Brain microvascular endothelial cell (primary cell): ENCODE measurements around the gene SMIM17.
A peak's percentile ranks its signal among the peaks of the same experiment; 100 is the strongest.
"Not testable (repeated sequence)": the region's sequence is repeated elsewhere in the genome, so short reads cannot be mapped to it uniquely, and the experiment has no call there.

Source experiments
- DNase-seq: peaks from one replicate; pipeline ENCODE4 v3.0.0-alpha.2; 2020
- H3K27ac ChIP-seq: fragments of 250-450 bp; sonication (Bioruptor Pico); 2 replicates; pipeline ENCODE4 v1.5.1; 2020; ENCODE audit warnings: mild to moderate bottlenecking, moderate library complexity
- H3K27me3 ChIP-seq: fragments of 250-450 bp; sonication (Bioruptor Pico); replicated peaks from 2 replicates; pipeline ENCODE4 v1.5.1; 2020; ENCODE audit warnings: mild to moderate bottlenecking
- H3K36me3 ChIP-seq: fragments of 250-450 bp; sonication (Bioruptor Pico); replicated peaks from 2 replicates; pipeline ENCODE4 v1.5.1; 2020; ENCODE audit warnings: mild to moderate bottlenecking
- H3K4me3 ChIP-seq: 2 replicates; pipeline ENCODE4 v1.5.1; 2011; ENCODE audit warnings: low read depth, mild to moderate bottlenecking, control low read depth, low read length, moderate library complexity
- in situ Hi-C: cut with HindIII; loops from 2 replicates; pipeline ENCODE4 v1.10.0; 2017; ENCODE audit warnings: low sequenced_read_pairs, low pct_ligation_motif_present
- TF ChIP-seq, protein P1 (sequence below): IDR thresholded peaks from 2 replicates; pipeline ENCODE4 v1.5.1; 2011; ENCODE audit warnings: low read depth, mild to moderate bottlenecking, moderate library complexity, low read length, control low read depth, inconsistent platforms; ENCODE audit errors: missing control alignments

SMIM17 gene

DNA sequence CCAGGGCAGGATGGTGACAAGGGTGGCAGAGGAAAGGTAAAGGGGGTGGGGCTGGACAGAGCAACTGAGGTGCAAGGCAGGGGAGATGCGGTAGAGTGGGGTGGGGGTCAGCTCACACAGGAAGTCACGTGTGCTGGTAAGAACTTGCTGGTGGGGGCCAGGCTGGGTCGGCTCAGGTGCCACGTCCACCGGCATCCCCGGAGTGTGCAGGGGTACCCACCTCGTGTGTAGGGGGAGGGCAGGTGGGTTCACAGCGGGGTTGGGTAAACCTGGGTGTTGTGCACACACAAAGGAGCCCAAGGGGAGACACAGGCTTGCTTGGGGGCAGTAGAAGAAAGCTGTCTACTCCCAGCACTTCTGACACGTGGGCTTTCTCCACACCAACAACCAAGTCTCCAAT is 25.7 kb downstream of the SMIM17 start:
- H3K36me3 ChIP-seq: no peaks in the 10 kb centered on the region
- H3K4me3 ChIP-seq: no peak overlapping the region
- H3K27me3 ChIP-seq: no peaks in the 10 kb centered on the region
- in situ Hi-C loops: no loop called here
- no peak overlapping the region for H3K27ac ChIP-seq
- TF ChIP-seq, protein P1, sequence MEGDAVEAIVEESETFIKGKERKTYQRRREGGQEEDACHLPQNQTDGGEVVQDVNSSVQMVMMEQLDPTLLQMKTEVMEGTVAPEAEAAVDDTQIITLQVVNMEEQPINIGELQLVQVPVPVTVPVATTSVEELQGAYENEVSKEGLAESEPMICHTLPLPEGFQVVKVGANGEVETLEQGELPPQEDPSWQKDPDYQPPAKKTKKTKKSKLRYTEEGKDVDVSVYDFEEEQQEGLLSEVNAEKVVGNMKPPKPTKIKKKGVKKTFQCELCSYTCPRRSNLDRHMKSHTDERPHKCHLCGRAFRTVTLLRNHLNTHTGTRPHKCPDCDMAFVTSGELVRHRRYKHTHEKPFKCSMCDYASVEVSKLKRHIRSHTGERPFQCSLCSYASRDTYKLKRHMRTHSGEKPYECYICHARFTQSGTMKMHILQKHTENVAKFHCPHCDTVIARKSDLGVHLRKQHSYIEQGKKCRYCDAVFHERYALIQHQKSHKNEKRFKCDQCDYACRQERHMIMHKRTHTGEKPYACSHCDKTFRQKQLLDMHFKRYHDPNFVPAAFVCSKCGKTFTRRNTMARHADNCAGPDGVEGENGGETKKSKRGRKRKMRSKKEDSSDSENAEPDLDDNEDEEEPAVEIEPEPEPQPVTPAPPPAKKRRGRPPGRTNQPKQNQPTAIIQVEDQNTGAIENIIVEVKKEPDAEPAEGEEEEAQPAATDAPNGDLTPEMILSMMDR: no peak
- DNase-seq: no peak

DNA sequence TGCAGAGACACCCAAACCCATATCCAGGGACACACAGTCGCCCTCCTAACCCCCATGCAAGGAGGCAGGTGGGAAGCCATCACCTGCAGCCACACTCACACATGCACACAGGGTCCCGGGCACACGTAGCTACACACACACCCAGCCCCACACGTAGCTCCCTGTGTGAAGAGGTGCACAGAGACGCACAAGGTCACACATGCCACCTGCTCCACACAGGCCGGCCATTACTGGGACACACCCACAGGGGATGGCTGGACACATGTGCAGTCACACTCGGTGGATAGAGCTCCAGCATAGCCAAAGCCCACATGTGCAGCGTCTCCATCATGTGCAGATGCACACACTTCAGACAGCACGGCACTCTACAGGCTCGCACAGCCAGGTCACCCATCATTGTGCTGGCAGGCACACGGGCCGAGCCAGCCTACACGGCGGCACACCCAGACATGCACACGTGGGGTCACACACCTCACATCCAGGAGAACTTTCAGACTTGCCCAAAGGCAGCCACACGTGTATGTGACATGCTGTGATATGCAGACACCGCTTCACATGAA is 27.5 kb downstream of the SMIM17 start:
- H3K36me3 ChIP-seq: no peaks in the 10 kb centered on the region
- TF ChIP-seq, protein P1: no peak
- no peak overlapping the region for H3K4me3 ChIP-seq
- no peaks in the 10 kb centered on the region for H3K27me3 ChIP-seq
- no peak for DNase-seq
- H3K27ac ChIP-seq: no peak overlapping the region
- in situ Hi-C loops: no loop called here

DNA sequence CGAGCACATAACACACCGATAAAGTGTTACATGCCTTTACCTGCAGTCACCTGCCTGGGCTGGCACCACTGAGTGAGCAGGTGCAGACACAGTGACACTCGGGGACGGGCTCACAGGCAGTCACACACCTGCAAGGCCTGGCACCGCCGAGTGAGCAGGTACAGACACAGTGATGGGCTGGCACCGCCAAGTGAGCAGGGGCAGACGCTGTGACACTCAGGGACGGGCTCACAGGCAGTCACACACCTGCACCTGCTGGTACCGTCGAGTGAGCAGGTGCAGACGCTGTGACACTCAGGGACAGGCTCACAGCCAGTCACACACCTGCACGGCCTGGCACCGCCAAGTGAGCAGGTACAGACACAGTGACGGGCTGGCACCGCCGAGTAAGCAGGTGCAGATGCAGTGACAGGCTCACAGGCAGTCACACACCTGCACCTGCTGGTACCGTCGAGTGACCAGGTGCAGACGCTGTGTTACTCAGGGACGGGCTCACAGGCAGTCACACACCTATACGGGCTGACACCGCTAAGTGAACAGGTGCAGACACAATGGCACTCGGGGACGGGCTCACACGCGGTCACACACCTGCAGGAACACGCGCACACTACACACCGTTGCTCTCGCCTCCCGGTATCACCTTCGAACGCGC is 28.1 kb downstream of the SMIM17 start:
- Histone ChIP-seq H3K27me3 (no peaks in the 10 kb centered on the region), H3K36me3 (no peaks in the 10 kb centered on the region), H3K27ac (no peak overlapping the region), H3K4me3 (no peak overlapping the region)
- no peak for DNase-seq
- in situ Hi-C loops: no loop called here
- TF ChIP-seq, protein P1: no peak

DNA sequence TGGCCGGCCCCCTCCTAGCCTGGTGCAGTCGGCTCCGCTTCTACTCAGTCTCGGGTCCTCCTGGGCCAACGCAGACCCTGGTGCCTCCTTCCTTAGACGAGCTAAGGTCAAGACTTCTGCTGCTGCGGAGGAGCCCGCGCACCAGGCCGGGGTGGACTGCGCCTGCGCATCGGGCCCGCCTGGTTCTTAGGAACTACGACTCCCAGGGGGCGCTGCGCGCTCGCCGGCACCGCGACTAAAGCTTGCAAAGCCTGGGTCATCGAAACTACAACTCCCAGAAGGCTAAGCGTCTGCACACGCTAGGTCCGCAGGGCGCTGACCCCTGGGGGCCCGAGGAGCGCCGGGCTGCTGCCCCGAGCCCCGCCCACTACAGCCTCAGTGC is 28.6 kb downstream of the SMIM17 start, which contains the start of gene ZNF835:
Gene ZNF835 (minus strand): TSS at position 145 of the 382 bp plus-strand sequence. CDS start 6,559 bp downstream, outside the sequence.
- Histone ChIP-seq H3K36me3 (no peaks in the 10 kb centered on the region), H3K27ac (no peak within 1 kb of the TSS), H3K4me3 (no peak within 1 kb of the TSS), H3K27me3 (no peaks in the 10 kb centered on the region)
- in situ Hi-C loops: no loop called here
- TF ChIP-seq, protein P1: no peak
- peak; percentile 40 for DNase-seq

DNA sequence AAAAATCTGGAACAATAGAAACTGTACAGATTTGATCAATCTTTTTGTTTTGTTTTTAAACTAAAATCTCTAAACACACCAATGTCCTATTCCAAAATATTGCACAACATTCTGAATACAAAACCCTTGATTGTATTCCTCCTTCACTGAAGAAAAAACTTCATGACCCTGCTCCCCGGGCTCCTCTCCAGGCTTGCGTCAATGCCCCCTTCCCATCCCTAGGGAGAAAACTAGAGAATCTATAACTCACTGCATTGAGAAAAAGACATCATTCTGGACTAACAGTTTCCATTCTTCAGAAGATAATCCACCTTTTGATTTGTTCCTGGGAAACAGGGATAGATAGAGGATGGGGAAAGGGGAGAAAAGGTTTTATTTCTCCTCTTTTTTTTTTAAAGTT is 29.7 kb downstream of the SMIM17 start:
- in situ Hi-C loops, DNase-seq, H3K36me3 ChIP-seq, H3K27me3 ChIP-seq, H3K27ac ChIP-seq, H3K4me3 ChIP-seq: not testable (repeated sequence)

DNA sequence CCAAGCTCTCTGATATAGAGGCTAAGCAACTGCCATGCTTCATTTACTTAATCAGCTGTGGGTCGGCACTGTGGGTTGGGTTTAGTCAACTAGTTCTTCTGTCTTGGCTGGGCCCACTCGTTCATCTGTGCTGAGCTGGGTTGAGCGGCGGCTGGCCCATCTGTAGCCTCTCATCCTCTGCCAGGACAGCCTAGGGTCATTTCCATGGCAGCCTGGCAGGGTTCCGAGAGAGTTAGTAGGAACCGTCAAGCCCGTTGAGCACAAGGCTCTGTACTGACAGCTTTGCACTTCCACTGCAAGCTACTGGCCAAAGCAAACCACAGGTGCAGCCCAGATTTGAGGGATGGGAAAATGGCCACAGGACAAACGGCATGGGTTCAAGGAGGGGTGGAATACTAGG is 35.2 kb downstream of the SMIM17 start:
- H3K27me3 ChIP-seq: no peaks in the 10 kb centered on the region
- no peak for DNase-seq
- no peak overlapping the region for H3K27ac ChIP-seq
- no peak overlapping the region for H3K4me3 ChIP-seq
- in situ Hi-C loops: no loop called here
- no peaks in the 10 kb centered on the region for H3K36me3 ChIP-seq
- TF ChIP-seq, protein P1: no peak
